K562 (cell line): ENCODE results near the gene DAD1. TPM values are rescaled to one million over a fixed set of nuclear protein-coding genes. Genes with fewer than 3 reads are reported as not detected.

Experiments
- ATAC-seq: fragments of 200-7000 bp; cut with Tn5 transposase; 3 replicates; pipeline ENCODE4 v1.9.1; 2020; ENCODE audit warnings: moderate library complexity
- BruUV-seq: library from RNA; stranded (reverse); fragments of 400-500 nt; replicated peaks from 2 replicates; lab custom pipeline; 2021; lab: Mats Ljungman, UMichigan
- CTCF ChIA-PET: fragments of 300-600 bp; formaldehyde crosslinking; extraction: SDS; loops from one replicate; lab custom pipeline; 2021; ENCODE audit warnings: low intra/inter-chr PET ratio; lab: Yijun Ruan, JAX
- POLR2A ChIA-PET: fragments of 300-600, 350-650 bp; sonication (Branson Sonifier 250); formaldehyde crosslinking; extraction: SDS; loops from one replicate; lab custom pipeline; 2021; ENCODE audit warnings: antibody characterized with exemption, inconsistent platforms; lab: Yijun Ruan, JAX
- DNase-seq, 4 experiments: peaks; one replicate each; pipeline versions ENCODE4 v3.0.0 to v3.0.0-alpha.2; 2011 to 2018; ENCODE audit warnings: low spot score in 3 of 4, mixed read lengths in 3 of 4; ENCODE audit errors: extremely low read depth in 1 of 4
- FAIRE-seq: peaks from 2 replicates; lab custom pipeline; 2011; peaks lifted over from hg19 to GRCh38; lab: Jason Lieb, UNC
- H2AFZ ChIP-seq: 2 replicates; pipeline ENCODE4 v1.6.0; 2011; ENCODE audit warnings: low read depth, low read length, control low read depth, inconsistent platforms
- H3K27ac ChIP-seq: fragments of 200-600 bp; 3 replicates; pipeline ENCODE4 v1.8.0; 2011; ENCODE audit warnings: low read depth, mild to moderate bottlenecking, control low read depth, inconsistent platforms, low read length, moderate library complexity, mixed read lengths; ENCODE audit errors: extremely low read depth
- H3K27me3 ChIP-seq, 2 experiments: fragments of 300-600 bp in 1 of 2; 2 replicates in 1 of 2; 3 replicates in 1 of 2; pipeline versions ENCODE4 v1.6.0 to v1.8.0; 2011; ENCODE audit warnings: inconsistent platforms in 2 of 2, low read length in 2 of 2, mild to moderate bottlenecking in 1 of 2, mixed read lengths in 1 of 2, moderate library complexity in 1 of 2; ENCODE audit not compliant: control insufficient read depth in 2 of 2, insufficient read depth in 2 of 2
- H3K36me3 ChIP-seq: fragments of 300-600 bp; 3 replicates; pipeline ENCODE4 v1.8.0; 2011; ENCODE audit warnings: mild to moderate bottlenecking, low read length, inconsistent platforms; ENCODE audit not compliant: control insufficient read depth, insufficient read depth
- H3K4me1 ChIP-seq, 2 experiments: fragments of 200-600 bp in 1 of 2; replicated peaks in 1 of 2; 2 replicates in 1 of 2; 3 replicates in 1 of 2; pipeline versions ENCODE4 v1.5.1 to v1.8.0; 2011; ENCODE audit warnings: inconsistent platforms in 2 of 2, low read length in 2 of 2, mild to moderate bottlenecking in 1 of 2, mixed read lengths in 1 of 2, moderate library complexity in 1 of 2; ENCODE audit not compliant: control insufficient read depth in 2 of 2, insufficient read depth in 2 of 2
- H3K4me2 ChIP-seq: 2 replicates; pipeline ENCODE4 v1.6.1; 2011; ENCODE audit warnings: low read length, control low read depth, inconsistent platforms, mixed read lengths; ENCODE audit not compliant: insufficient read depth
- H3K4me3 ChIP-seq: fragments of 200-600 bp; sonication (generic), shearing (Covaris generic); 2 replicates; pipeline ENCODE4 v1.5.1; 2016; ENCODE audit warnings: control low read depth, inconsistent platforms
- H3K79me2 ChIP-seq: fragments of 200-600 bp; 3 replicates; pipeline ENCODE4 v1.8.0; 2011; ENCODE audit warnings: low read length, inconsistent platforms; ENCODE audit not compliant: control insufficient read depth, insufficient read depth
- H3K9ac ChIP-seq, 2 experiments: 2 replicates each; pipeline versions ENCODE4 v1.6.0 to v1.6.1; 2011; ENCODE audit warnings: low read depth in 2 of 2, low read length in 2 of 2, control low read depth in 1 of 2, inconsistent platforms in 1 of 2, mild to moderate bottlenecking in 1 of 2, mixed read lengths in 1 of 2; ENCODE audit not compliant: insufficient read depth in 1 of 2
- H3K9me1 ChIP-seq: one replicate; pipeline ENCODE4 v1.6.0; 2011; ENCODE audit warnings: inconsistent platforms, mild to moderate bottlenecking, low read length, moderate library complexity; ENCODE audit not compliant: control insufficient read depth, insufficient read depth
- H3K9me3 ChIP-seq: replicated peaks from 2 replicates; pipeline ENCODE4 v1.5.1; 2011; ENCODE audit warnings: low read depth, low read length, inconsistent platforms; ENCODE audit not compliant: control insufficient read depth, insufficient read depth
- H4K20me1 ChIP-seq: replicated peaks from 2 replicates; pipeline ENCODE4 v1.6.1; 2011; ENCODE audit warnings: low read length, inconsistent platforms, mixed read lengths; ENCODE audit not compliant: control insufficient read depth, insufficient read depth
- ADNP ChIP-seq: fragments of 200-800 bp; sonication (Bioruptor generic); IDR thresholded peaks from 2 replicates; pipeline ENCODE4 v1.6.1; 2016; ENCODE audit warnings: missing genetic modification characterization, missing compliant biosample characterization
- GATA2 ChIP-seq: sonication (generic); formaldehyde crosslinking; IDR thresholded peaks from 2 replicates; pipeline ENCODE4 v1.4.0; 2020; ENCODE audit warnings: mild to moderate bottlenecking, missing genetic modification reagents
- MCM2 ChIP-seq: fragments of 450-650 bp; IDR thresholded peaks from 2 replicates; pipeline ENCODE4 v1.6.1; 2017; ENCODE audit warnings: low read depth, mild to moderate bottlenecking
- POU5F1 ChIP-seq: fragments of 150-350 bp; IDR thresholded peaks from 2 replicates; pipeline ENCODE4 v1.6.1; 2014; ENCODE audit warnings: borderline replicate concordance, low read length, low read depth, mild to moderate bottlenecking; ENCODE audit not compliant: partially characterized antibody
- ZNF253 ChIP-seq: fragments of 250-450 bp; sonication (Bioruptor Pico); conservative IDR thresholded peaks from 2 replicates; pipeline ENCODE4 v1.6.1; 2021; ENCODE audit warnings: mild to moderate bottlenecking
- WGBS: fragments of 100-300 bp; shearing (Covaris generic); methylation state at CpG from one replicate; pipeline ENCODE4 v1.1.6; 2016; ENCODE audit warnings: low coverage, mixed read lengths; ENCODE audit not compliant: insufficient coverage; ENCODE audit errors: missing lambda C conversion rate; 5-methylcytosine and 5-hydroxymethylcytosine counted together
- in situ Hi-C: fragments of 300-500 bp; cut with MboI; formaldehyde crosslinking; loops from 4 replicates; pipeline ENCODE4 v1.15.0; 2018; ENCODE audit warnings: inconsistent platforms, mixed read lengths
- intact Hi-C: fragments of 100-400 bp; cut with micrococcal nuclease; formaldehyde crosslinking; loops from 2 replicates; pipeline ENCODE4 v1.14.2; 2022
- polyA plus RNA-seq, 8 experiments: library from polyadenylated mRNA; depleted of rRNA in 4 of 8; stranded (reverse) in 5 of 8; unstranded in 3 of 8; fragments of >200 nt; fragmentation: Nextera tagmentation in 2 of 8; fragmentation: Illumina TruSeq in 1 of 8; extraction: Ambion mirVana in 2 of 8; extraction: Trizol in 1 of 8; gene quantifications; 2 replicates each; pipeline versions ENCODE4 v1.2.1 to v1.2.3, GENCODE V29; 2011 to 2014; ENCODE audit warnings: inconsistent platforms in 1 of 8, missing spikeins in 1 of 8
- total RNA-seq, 7 experiments: library from RNA; depleted of rRNA in 6 of 7; stranded (reverse); fragments of >200 nt in 6 of 7; fragmentation: Illumina TruSeq in 2 of 7; extraction: Trizol in 2 of 7; gene quantifications; 2 replicates each; pipeline versions ENCODE4 v1.2.1 to v1.2.3, GENCODE V29; 2011 to 2021; ENCODE audit warnings: low replicate concordance in 1 of 7
- TF ChIP-seq, protein P1 (sequence below): fragments of 250-450 bp; sonication (Bioruptor Pico); IDR thresholded peaks from 2 replicates; pipeline ENCODE4 v1.5.0; 2022; ENCODE audit warnings: mild to moderate bottlenecking

Gene DAD1
- total and polyA plus RNA-seq, 9 of the 15 experiments (the other 6 are each of a cell fraction or from before 2014, with no cell fraction given), result 104 to 617 (median 222) TPM

DNA sequence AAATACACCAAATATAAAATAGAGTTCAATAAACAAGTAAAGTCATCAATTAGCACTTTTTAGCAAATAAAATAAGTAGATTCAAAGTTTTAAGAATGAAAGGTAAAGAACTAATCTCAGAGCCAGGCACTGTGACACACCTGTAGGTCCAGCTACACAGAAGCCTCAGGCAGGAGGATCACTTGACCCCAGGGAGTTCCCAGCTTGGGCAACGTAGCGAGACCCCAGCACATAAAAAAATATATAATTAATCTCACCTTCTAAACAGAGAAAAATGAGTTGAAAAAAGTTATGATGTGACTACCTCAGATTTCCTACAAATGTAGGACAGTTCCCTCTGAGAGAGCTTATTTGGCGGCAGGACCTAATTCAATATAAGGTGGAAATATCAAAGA, 19.3 kb downstream of the DAD1 start:
- in situ Hi-C loops (loop anchor here (5.0 to 10.0 kb wide), 2 partner anchors 78 to 275 kb away; no protein-coding TSS in a partner anchor), intact Hi-C loops (loop anchor here (1.0 kb wide), 3 partner anchors 12 to 284 kb away; no protein-coding TSS in a partner anchor)
- Histone ChIP-seq H3K79me2 (peaks cover 20% of the 10 kb centered on the region), H3K4me1 (no peaks in the 10 kb centered on the region), H4K20me1 (no peaks in the 10 kb centered on the region), H3K27me3 (no peaks in the 10 kb centered on the region), H3K4me2 (no peak overlapping the region), H3K9ac (no peak overlapping the region), H3K27ac (no peak overlapping the region), H3K9me1 (no peaks in the 10 kb centered on the region), H3K36me3 (peaks cover 72% of the 10 kb centered on the region), H3K4me3 (no peak overlapping the region), H3K9me3 (no peaks in the 10 kb centered on the region), H2AFZ (no peak overlapping the region)
- FAIRE-seq, result no peak
- BruUV-seq, result no TSS peak
- WGBS, result 100% methylated on average over 3 of the region's 3 CpGs
- ChIA-PET CTCF (interaction anchor here (0.5 to 2.3 kb wide), 10 partner anchors 12 to 330 kb away, joined by 3 to 19 read pairs (median 4); partner anchors contain the start of genes DAD1 and OR6J1), POLR2A (interaction anchor here (0.6 to 1.3 kb wide), 3 partner anchors 9 to 204 kb away, joined by 3 to 6 read pairs (median 4); no protein-coding TSS in a partner anchor)
- DNase-seq, result no peak
- no peak for ATAC-seq
- TF ChIP-seq GATA2 (CRISPR knock-in tag), result no peak

DNA sequence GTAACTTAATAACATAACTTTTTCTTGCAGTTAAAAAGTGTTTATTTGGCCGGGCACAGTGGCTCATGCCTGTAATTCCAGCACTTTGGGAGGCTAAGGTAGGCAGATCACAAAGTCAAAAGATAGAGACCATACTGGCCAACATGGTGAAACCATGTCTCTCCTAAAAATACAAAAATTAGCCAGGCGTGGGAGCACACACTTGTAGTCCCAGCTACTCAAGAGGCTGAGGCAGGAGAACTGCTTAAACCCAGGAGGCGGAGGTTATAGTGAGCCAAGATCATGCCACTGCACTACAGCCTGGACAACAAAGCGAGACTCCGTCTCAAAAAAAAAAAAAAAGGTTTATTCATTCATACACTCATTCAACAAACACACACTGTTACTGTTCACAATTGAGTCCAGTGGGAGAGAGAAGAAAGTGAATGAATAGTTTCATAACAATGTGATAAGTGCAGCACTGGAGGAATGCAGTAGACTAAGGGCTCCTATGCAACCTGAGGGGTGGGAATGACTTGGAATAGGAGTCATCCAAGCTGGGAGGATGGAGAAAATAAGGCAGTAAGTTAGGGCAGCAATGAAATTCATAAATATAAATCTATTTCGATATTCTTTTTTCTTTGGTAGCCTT, 19.8 kb downstream of the DAD1 start:
- Histone ChIP-seq H3K27me3 (no peaks in the 10 kb centered on the region), H3K9me3 (no peaks in the 10 kb centered on the region), H3K4me1 (no peaks in the 10 kb centered on the region), H3K36me3 (peaks cover 72% of the 10 kb centered on the region), H3K79me2 (peaks cover 20% of the 10 kb centered on the region), H2AFZ (no peak overlapping the region), H3K4me3 (no peak overlapping the region), H3K9ac (no peak overlapping the region), H3K9me1 (no peaks in the 10 kb centered on the region), H3K4me2 (no peak overlapping the region), H3K27ac (no peak overlapping the region), H4K20me1 (no peaks in the 10 kb centered on the region)
- intact Hi-C loops, result no loop called here
- BruUV-seq, result no TSS peak
- POLR2A ChIA-PET, result no interaction called here
- DNase-seq (no peak), FAIRE-seq (no peak), ATAC-seq (no peak)
- in situ Hi-C loops, result loop anchor here (5.0 to 10.0 kb wide), 2 partner anchors 78 to 276 kb away; no protein-coding TSS in a partner anchor
- CTCF ChIA-PET, result interaction anchor here (0.5 to 2.3 kb wide), 8 partner anchors 12 to 331 kb away, joined by 3 to 19 read pairs (median 4); partner anchors contain the start of gene OR6J1
- TF ChIP-seq MCM2 (no peak), POU5F1 (no peak), ZNF253 (CRISPR knock-in tag) (no peak), ADNP (tag) (no peak)
- TF ChIP-seq, protein P1, sequence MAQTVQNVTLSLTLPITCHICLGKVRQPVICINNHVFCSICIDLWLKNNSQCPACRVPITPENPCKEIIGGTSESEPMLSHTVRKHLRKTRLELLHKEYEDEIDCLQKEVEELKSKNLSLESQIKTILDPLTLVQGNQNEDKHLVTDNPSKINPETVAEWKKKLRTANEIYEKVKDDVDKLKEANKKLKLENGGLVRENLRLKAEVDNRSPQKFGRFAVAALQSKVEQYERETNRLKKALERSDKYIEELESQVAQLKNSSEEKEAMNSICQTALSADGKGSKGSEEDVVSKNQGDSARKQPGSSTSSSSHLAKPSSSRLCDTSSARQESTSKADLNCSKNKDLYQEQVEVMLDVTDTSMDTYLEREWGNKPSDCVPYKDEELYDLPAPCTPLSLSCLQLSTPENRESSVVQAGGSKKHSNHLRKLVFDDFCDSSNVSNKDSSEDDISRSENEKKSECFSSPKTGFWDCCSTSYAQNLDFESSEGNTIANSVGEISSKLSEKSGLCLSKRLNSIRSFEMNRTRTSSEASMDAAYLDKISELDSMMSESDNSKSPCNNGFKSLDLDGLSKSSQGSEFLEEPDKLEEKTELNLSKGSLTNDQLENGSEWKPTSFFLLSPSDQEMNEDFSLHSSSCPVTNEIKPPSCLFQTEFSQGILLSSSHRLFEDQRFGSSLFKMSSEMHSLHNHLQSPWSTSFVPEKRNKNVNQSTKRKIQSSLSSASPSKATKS (CRISPR knock-in tag), result no peak
- WGBS, result 100% methylated on average over 4 of the region's 6 CpGs
